OCI-LY1 (cell line): ENCODE results near the gene SIX2.

Source experiments
- H2AFZ ChIP-seq: fragments of 200-600 bp; sonication (generic), shearing (Covaris generic); 2 replicates; pipeline ENCODE4 v1.6.0; 2014; ENCODE audit warnings: antibody characterized with exemption, mild to moderate bottlenecking, low read length
- H3F3A ChIP-seq: fragments of 200-600 bp; sonication (generic), shearing (Covaris generic); 2 replicates; pipeline ENCODE4 v1.6.0; 2014; ENCODE audit warnings: mild to moderate bottlenecking, antibody characterized with exemption, low read length, moderate library complexity; ENCODE audit not compliant: insufficient read depth
- H3K27ac ChIP-seq: fragments of 200-600 bp; sonication (generic); 2 replicates; pipeline ENCODE4 v1.5.1; 2014; ENCODE audit warnings: low read length, mixed run types, mild to moderate bottlenecking, low read depth; ENCODE audit not compliant: poor library complexity, severe bottlenecking
- H3K27me3 ChIP-seq: fragments of 200-600 bp; sonication (generic); 2 replicates; pipeline ENCODE4 v1.6.0; 2014; ENCODE audit warnings: antibody characterized with exemption, mild to moderate bottlenecking, low read length, moderate library complexity; ENCODE audit not compliant: insufficient read depth
- H3K36me3 ChIP-seq: fragments of 200-600 bp; sonication (generic); 2 replicates; pipeline ENCODE4 v1.6.1; 2014; ENCODE audit warnings: mild to moderate bottlenecking, antibody characterized with exemption, low read length, moderate library complexity, mixed read lengths; ENCODE audit not compliant: insufficient read depth
- H3K4me1 ChIP-seq: fragments of 200-600 bp; sonication (generic); 2 replicates; pipeline ENCODE4 v1.5.1; 2014; ENCODE audit warnings: mild to moderate bottlenecking, low read length, moderate library complexity; ENCODE audit not compliant: insufficient read depth, severe bottlenecking
- H3K4me2 ChIP-seq: fragments of 200-600 bp; sonication (generic), shearing (Covaris generic); 2 replicates; pipeline ENCODE4 v1.6.1; 2014; ENCODE audit warnings: low read length
- H3K4me3 ChIP-seq: fragments of 200-600 bp; sonication (generic); 2 replicates; pipeline ENCODE4 v1.5.1; 2014; ENCODE audit warnings: low read length, low read depth, mild to moderate bottlenecking, mixed read lengths; ENCODE audit not compliant: poor library complexity, severe bottlenecking
- H3K79me2 ChIP-seq: fragments of 200-600 bp; shearing (Covaris generic); 2 replicates; pipeline ENCODE4 v1.6.1; 2016; ENCODE audit warnings: mixed run types, low read length, mixed read lengths; ENCODE audit not compliant: insufficient read depth
- H3K9ac ChIP-seq: fragments of 200-600 bp; sonication (generic), shearing (Covaris generic); 2 replicates; pipeline ENCODE4 v1.6.1; 2014; ENCODE audit warnings: mild to moderate bottlenecking, low read length, mixed read lengths
- H3K9me2 ChIP-seq: fragments of 200-600 bp; sonication (generic), shearing (Covaris generic); 2 replicates; pipeline ENCODE4 v1.6.1; 2014; ENCODE audit warnings: low read depth, mild to moderate bottlenecking, low read length, mixed read lengths
- H3K9me3 ChIP-seq: fragments of 200-600 bp; shearing (Covaris generic); 2 replicates; pipeline ENCODE4 v1.6.1; 2014; ENCODE audit warnings: low read length, mixed read lengths
- H4K20me1 ChIP-seq: fragments of 200-600 bp; sonication (generic), shearing (Covaris generic); 2 replicates; pipeline ENCODE4 v1.6.0; 2016; ENCODE audit warnings: mild to moderate bottlenecking, low read length; ENCODE audit not compliant: insufficient read depth
- CTCF ChIP-seq: fragments of 200-600 bp; sonication (generic), shearing (Covaris generic); IDR thresholded peaks from 2 replicates; pipeline ENCODE4 v1.5.1; 2017; ENCODE audit warnings: mild to moderate bottlenecking, antibody characterized with exemption, low read length, moderate library complexity, mixed read lengths
- EZH2 ChIP-seq: fragments of 200-600 bp; sonication (generic), shearing (Covaris generic); IDR thresholded peaks from 2 replicates; pipeline ENCODE4 v1.8.0; 2017; ENCODE audit warnings: borderline replicate concordance, mixed run types, mild to moderate bottlenecking, antibody characterized with exemption, low read length, moderate library complexity, mixed read lengths

SIX2 gene

GRCh38 chr2:45018023-45018422 is 8.8 kb upstream of the SIX2 start:
- Histone ChIP-seq H3K27me3 (0 out of 2 replicates have a peak, but pooled peaks cover 11% of the 10 kb centered on the region), H3K36me3 (no peaks in the 10 kb centered on the region), H4K20me1 (no peaks in the 10 kb centered on the region), H3K4me3 (no peak overlapping the region), H3K9ac (no peak overlapping the region), H3K4me2 (no peak overlapping the region), H3K9me3 (no peaks in the 10 kb centered on the region), H3K27ac (no peak overlapping the region), H3F3A (no peaks in the 10 kb centered on the region), H3K9me2 (no peaks in the 10 kb centered on the region), H3K79me2 (no peaks in the 10 kb centered on the region), H3K4me1 (no peaks in the 10 kb centered on the region), H2AFZ (no peak overlapping the region)
- no peak for TF ChIP-seq EZH2
- TF ChIP-seq CTCF, result no peak

GRCh38 chr2:45014831-45015230 is 5.6 kb upstream of the SIX2 start:
- no peak overlapping the region for H2AFZ ChIP-seq
- H3K4me2 ChIP-seq, result no peak overlapping the region
- H3K9me2 ChIP-seq, result no peaks in the 10 kb centered on the region
- no peak overlapping the region for H3K27ac ChIP-seq
- H3K9ac ChIP-seq, result no peak overlapping the region
- H3K4me1 ChIP-seq, result no peaks in the 10 kb centered on the region
- no peaks in the 10 kb centered on the region for H3K36me3 ChIP-seq
- no peaks in the 10 kb centered on the region for H3K79me2 ChIP-seq
- no peaks in the 10 kb centered on the region for H3F3A ChIP-seq
- no peaks in the 10 kb centered on the region for H4K20me1 ChIP-seq
- H3K4me3 ChIP-seq, result no peak overlapping the region
- no peaks in the 10 kb centered on the region for H3K9me3 ChIP-seq
- H3K27me3 ChIP-seq, result 0 out of 2 replicates have a peak, but pooled peaks cover 11% of the 10 kb centered on the region
- no peak for TF ChIP-seq CTCF
- TF ChIP-seq EZH2, result no peak

- H2AFZ ChIP-seq, result no peak overlapping the region
These were observed 4.9 kb upstream of the SIX2 start for GRCh38 chr2:45014016-45014702.

More at GRCh38 chr2:45014016-45014702, 4.9 kb upstream of the SIX2 start:
- H3K4me2 ChIP-seq, result no peak overlapping the region
- H3K27me3 ChIP-seq, result 0 out of 2 replicates have a peak, but pooled peaks cover 11% of the 10 kb centered on the region
- no peaks in the 10 kb centered on the region for H3F3A ChIP-seq
- TF ChIP-seq CTCF (no peak), EZH2 (no peak)
- no peak overlapping the region for H3K4me3 ChIP-seq
- no peaks in the 10 kb centered on the region for H4K20me1 ChIP-seq
- no peaks in the 10 kb centered on the region for H3K4me1 ChIP-seq
- no peaks in the 10 kb centered on the region for H3K79me2 ChIP-seq
- no peaks in the 10 kb centered on the region for H3K9me2 ChIP-seq
- no peaks in the 10 kb centered on the region for H3K9me3 ChIP-seq
- no peak overlapping the region for H3K9ac ChIP-seq
- no peaks in the 10 kb centered on the region for H3K36me3 ChIP-seq
- no peak overlapping the region for H3K27ac ChIP-seq
